GM19455 (cell line): ENCODE results near the gene PTPRF.

Experiments
- ATAC-seq: cut with Tn5 transposase; IDR thresholded peaks from one replicate; pipeline ENCODE4 v1.9.1; 2021; ENCODE audit not compliant: unreplicated experiment

PTPRF gene

GRCh38 chr1:43512681-43513080 lies 18.0 kb upstream of the PTPRF start:
- no peak for ATAC-seq

GRCh38 chr1:43513471-43514173 lies 17.1 kb upstream of the PTPRF start:
- no peak for ATAC-seq

DNA sequence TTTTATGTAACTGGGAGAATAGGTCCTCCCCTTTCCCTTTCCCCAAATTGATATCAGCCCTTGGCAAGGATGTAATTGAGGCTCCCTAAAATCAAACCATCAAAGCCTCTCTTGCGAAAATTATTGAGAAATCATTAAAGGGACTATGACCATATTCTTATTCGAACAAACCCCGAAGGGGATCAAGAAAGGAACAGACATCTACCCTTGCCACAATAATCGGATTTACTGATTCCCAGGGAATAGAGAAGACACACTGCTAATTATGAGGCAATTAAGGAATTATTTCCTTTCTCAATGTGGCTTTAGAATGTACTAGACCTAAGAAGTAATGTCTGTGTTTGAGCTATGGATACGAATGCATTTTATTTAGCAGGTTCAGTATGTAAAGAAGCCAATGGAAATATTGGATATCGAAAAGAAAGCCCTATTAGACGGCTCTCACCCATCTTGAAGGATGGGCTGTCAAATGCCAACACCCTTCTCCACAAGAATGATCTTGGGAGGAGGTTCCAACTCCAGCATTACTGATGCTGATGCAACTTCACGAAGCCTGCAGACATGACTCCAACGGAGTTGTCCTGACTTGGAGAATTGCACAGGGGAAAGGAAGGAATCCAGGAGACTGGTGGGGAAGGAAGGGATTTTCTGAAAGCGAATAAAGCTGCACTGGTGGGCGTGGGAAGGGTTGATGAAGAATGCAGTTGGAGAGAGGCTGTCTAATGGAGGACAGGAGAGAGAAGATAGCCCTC lies 11.6 kb upstream of the PTPRF start:
- no peak for ATAC-seq

DNA sequence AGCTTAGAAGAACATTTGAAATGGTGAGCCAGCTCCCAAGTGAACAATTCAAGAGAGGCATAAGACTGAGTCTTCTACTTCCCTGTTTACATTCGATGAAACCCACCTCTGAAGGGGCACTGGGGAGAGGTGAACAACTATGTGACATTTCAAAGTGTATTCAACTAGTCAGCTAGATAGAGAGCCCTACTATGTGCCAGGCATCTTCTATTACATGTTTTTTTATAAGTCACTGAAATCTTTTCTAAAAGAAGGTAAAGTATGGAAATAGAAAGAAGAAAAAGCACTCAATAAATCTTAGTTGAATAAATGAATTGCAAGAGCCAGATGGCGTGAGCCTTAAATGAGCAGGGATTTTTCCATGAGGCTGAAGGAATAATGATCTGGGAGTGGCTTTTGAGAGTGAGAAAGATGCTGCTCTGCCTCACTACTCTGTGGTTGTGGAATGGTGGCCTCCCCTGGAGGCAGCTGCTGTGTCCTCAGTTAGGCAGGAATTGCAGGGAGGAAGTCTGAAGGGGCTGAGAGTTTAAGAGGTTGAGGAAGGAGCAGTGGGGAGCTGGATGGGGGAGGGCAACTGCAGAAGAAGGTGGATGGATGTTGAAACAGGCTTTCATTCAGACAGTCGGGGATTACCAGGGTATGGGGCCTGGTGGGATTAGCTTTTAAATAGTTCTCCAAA lies 10.4 kb upstream of the PTPRF start:
- ATAC-seq, result no peak

GRCh38 chr1:43521078-43521477 lies 9.6 kb upstream of the PTPRF start:
- no peak for ATAC-seq

GRCh38 chr1:43521756-43522155 lies 8.9 kb upstream of the PTPRF start:
- no peak for ATAC-seq

DNA sequence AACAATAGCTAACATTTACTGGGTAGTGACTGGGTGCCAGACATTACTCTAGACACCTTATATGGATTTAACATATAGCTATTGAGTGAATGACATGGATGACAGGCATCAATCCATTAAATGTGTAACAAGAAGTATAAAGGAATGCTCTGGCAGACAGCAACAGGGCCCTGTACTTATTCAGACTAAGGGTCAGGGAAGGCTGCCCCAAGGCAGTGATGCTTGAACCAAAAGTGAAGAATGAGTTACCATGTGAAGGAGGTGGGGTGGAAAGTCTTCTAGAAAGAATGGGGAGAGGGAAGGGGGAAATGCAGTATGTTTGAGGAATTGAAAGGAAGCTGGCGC lies 8.3 kb upstream of the PTPRF start:
- no peak for ATAC-seq

DNA sequence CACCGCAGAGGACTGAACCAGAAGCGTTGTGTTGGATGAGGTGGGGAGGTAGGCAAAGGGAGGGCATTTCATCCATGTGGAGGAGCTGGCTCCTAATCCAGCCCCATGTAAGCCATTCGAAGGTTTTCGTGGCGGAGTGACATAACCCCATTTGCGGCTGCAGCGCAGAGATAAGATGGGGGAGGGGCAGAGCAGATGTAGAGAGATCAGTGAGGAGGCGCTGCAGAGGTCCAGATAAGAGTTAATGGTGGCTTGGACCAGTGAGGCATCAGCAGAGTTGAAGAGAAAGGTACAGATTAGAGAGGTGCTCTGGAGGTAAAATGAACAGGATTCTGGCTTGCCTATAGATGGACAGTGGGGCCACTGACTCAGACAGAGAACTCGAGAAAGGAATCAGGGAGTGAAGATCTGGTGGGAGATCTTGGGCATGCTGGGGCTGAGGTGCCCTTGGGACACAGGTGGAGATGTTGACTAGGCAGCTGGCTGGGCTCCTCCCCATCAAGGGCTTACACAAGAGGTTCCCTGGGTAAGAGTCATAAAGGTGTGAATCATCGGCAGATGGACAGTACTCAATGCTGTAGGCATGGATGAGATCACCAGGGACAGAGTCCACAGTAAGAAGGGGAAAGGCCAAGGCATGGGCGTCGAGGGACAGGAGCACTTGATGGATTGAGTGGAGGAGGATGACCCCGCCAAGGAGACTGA lies 7.8 kb upstream of the PTPRF start:
- no peak for ATAC-seq

DNA sequence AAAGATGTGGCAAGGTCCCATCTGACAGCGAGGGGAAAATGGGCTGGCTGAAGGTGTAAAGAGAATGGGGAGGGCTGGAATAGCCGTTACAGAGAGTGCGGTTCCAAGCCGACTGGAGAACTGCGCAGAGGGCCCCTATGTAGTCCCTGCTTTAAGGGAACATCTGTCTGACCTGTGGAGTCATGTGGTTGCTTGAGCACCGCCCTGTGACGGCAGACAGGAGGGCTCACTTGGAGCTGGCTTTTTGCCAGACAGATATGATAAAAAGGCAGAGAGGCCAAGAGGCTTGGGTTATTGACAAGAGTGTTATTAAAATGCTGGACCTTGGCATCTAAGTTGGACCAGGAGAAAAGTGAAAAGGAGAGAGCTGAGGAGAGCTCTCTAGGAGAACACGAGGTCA lies 5.9 kb upstream of the PTPRF start:
- no peak for ATAC-seq

GRCh38 chr1:43526002-43526401 lies 4.7 kb upstream of the PTPRF start:
- ATAC-seq, result no peak

DNA sequence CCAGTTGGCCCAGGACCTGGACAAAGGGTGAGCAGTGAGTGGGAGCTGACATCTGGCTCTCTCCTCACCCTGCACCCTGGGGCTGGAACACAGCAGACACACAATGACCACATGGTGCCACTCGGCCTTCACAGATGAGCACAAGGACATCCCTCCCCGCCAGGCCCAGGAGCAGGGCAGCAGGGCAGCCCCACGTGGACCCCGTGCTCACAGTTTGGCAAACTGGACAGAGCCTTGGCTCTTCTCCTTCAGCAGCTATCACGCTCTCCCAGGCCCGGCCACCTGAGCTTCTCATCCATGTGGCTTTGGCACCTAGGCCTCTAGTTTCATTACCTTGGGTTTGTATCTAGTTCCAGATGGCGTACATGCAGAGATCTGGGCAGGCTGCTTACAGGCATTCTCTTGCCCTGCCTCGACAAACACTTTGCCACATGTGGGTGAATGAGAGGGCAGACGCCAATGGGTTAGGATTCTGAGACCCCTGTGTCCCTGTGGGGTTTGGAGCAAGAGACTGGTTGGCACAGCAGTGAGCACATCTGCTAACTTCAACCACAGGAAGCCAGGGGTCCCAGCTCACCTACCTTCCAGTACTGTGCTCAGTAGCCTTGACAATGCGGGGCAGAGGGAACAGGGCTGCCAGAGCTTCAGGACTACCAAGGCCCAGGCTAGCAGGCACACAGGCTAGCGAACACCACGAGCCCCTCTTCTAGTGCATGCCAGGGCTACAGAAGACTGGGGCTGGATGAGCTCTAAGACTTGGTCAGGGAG lies 3.4 kb upstream of the PTPRF start:
- ATAC-seq, result no peak

DNA sequence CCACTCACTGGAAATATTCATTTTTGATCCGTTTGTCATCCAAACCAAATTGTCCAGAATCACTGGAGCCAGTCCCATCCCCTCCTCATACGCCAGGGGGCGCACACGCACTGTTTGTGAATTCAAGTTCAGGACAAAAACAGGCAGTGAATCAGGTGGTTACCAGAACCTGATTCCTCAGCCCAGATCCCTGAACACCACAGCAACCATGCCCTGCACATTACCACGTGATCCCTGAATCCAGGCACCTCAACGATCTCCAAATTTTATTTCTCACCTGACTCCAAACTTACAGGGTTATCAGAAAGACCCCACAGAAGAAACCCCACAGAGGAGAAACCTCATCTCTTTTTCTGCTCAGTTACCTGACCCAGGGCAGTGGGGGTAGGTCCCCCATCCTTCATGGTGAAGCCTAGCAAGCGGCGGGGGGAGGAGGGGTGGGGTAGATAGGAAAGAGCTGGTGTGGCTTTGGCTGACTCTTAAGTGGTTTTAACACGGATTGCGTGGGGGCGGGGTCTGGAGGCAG lies 1.4 kb upstream of the PTPRF start:
- ATAC-seq, result no peak

DNA sequence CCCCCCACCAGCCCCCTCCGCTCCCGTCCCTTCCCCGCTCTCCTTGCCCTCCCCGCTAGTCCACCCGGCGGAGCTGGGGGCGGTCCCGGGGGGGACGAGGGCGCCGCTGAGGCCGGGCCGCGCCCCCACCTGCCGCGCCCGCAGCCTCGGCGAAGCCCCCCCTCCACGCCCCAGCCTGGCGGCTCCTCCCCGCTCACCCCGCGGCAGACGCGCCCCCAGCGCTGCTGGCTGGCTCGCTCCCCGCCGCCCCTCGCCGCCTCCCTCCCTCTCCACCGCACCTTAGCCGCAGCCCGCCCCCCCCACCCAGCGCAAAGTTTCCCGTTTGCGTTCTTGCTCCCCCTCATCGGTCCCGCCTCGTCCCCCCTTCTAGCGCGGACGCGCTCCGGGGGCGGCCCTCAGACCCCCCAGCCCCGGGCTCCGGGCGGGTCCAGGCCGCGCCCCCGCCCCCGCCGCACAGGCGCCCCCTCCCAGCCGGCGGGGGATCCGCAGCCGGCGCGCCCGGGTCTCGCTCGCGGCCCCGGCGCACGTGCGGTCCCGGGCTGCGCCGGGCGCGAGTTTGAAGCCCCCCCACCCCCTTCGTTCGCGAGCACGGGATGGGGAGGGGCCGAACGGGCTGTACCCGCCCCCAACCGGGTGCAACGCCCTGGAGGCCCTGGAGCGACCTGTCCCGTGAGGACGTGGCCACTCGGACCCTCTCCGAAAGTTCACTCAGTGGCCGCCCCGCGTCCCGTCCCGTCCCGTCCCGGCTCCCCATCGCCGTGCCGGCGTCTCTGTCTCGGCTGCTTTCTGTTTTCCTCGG lies 623 bp downstream of the PTPRF start:
- ATAC-seq, result no peak

- no peak for ATAC-seq
Measured at GRCh38 chr1:43531906-43532584, 1.4 kb downstream of the PTPRF start.

- no peak for ATAC-seq
Measured at GRCh38 chr1:43532716-43533115, 2.0 kb downstream of the PTPRF start.

DNA sequence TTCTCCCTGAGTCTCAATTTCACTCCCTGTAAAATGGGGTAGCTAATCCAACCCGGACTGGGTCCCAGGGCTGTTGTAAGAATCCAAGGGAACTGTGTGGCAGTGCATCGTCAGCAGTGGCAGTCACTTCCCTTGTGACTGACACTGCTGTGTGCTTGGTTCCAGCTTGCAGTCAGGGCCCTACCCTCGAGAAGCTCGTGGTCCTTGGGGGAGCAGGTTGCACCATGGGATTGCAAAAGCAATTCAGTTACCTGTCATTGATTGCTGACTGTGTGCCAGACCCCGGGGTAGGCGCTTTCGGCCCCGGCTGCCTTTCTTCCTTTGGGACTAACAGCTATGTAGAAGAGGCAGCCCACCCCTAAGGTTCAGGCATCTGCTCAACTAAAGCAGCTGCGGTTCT lies 2.9 kb downstream of the PTPRF start:
- no peak for ATAC-seq

GRCh38 chr1:43534256-43534655 lies 3.6 kb downstream of the PTPRF start:
- ATAC-seq, result no peak

GRCh38 chr1:43536196-43536863 lies 5.6 kb downstream of the PTPRF start:
- no peak for ATAC-seq

- ATAC-seq, result no peak
Measured at GRCh38 chr1:43536864-43537358, 6.2 kb downstream of the PTPRF start.
